H1 (cell line): ENCODE measurements around the gene FADS2. TPM values are rescaled to one million over a fixed set of nuclear protein-coding genes. Genes with fewer than 3 reads are reported as not detected.
A peak's percentile ranks its signal among the peaks of the same experiment; 100 is the strongest.

ENCODE experiments used
- BRCA1 ChIP-seq: IDR thresholded peaks from 2 replicates; pipeline ENCODE4 v1.6.1; 2012; ENCODE audit warnings: low read depth, low read length, improper control_type of control experiment
- CBX5 ChIP-seq: fragments of 300-800, 300-1000 bp; sonication (generic); IDR thresholded peaks from 2 replicates; pipeline ENCODE4 v1.7.1; 2016; ENCODE audit warnings: antibody characterized with exemption, low read length, low read depth
- CHD2 ChIP-seq: IDR thresholded peaks from 2 replicates; pipeline ENCODE4 v1.6.1; 2012; ENCODE audit warnings: low read length, improper control_type of control experiment
- E2F6 ChIP-seq: IDR thresholded peaks from 2 replicates; pipeline ENCODE4 v1.6.1; 2012; ENCODE audit warnings: inconsistent platforms
- FOSL1 ChIP-seq: IDR thresholded peaks from 2 replicates; pipeline ENCODE4 v1.6.1; 2011; ENCODE audit warnings: mild to moderate bottlenecking, low read depth, low read length, moderate library complexity; ENCODE audit not compliant: insufficient read depth
- GABPA ChIP-seq: IDR thresholded peaks from 2 replicates; pipeline ENCODE4 v1.6.1; 2011; ENCODE audit warnings: mild to moderate bottlenecking, low read length, moderate library complexity, borderline replicate concordance; ENCODE audit not compliant: insufficient read depth
- HDAC2 ChIP-seq, 2 experiments: fragments of 300-600 bp in 1 of 2; sonication (generic) in 1 of 2; IDR thresholded peaks; 2 replicates each; pipeline ENCODE4 v1.6.1; 2011 to 2012; ENCODE audit warnings: low read depth in 2 of 2, low read length in 2 of 2, mild to moderate bottlenecking in 2 of 2, moderate library complexity in 2 of 2, borderline replicate concordance in 1 of 2, inconsistent platforms in 1 of 2
- JUN ChIP-seq: IDR thresholded peaks from 2 replicates; pipeline ENCODE4 v1.6.1; 2011; ENCODE audit warnings: low read depth, mild to moderate bottlenecking, improper control_type of control experiment, low read length
- KDM4A ChIP-seq: IDR thresholded peaks from one replicate; pipeline ENCODE4 v1.7.1; 2012; ENCODE audit warnings: low read depth, mild to moderate bottlenecking, moderate library complexity, low read length, inconsistent platforms; ENCODE audit not compliant: severe bottlenecking
- NRF1 ChIP-seq: IDR thresholded peaks from 2 replicates; pipeline ENCODE4 v1.6.1; 2011; ENCODE audit warnings: mild to moderate bottlenecking, low read depth, low read length, improper control_type of control experiment
- POLR2A ChIP-seq, 2 experiments: IDR thresholded peaks; 1 replicate in 1 of 2; 2 replicates in 1 of 2; pipeline ENCODE4 v1.6.1; 2011; ENCODE audit warnings: low read depth in 2 of 2, low read length in 2 of 2, mild to moderate bottlenecking in 2 of 2; ENCODE audit errors: control extremely low read depth in 1 of 2
- RNF2 ChIP-seq: fragments of 200-900, 300-1000 bp; sonication (generic); IDR thresholded peaks from 2 replicates; pipeline ENCODE4 v1.7.1; 2016; ENCODE audit warnings: borderline replicate concordance, low read depth, mild to moderate bottlenecking, antibody characterized with exemption, low read length; ENCODE audit not compliant: poor library complexity, severe bottlenecking; ENCODE audit errors: missing control alignments
- SIX5 ChIP-seq: IDR thresholded peaks from 2 replicates; pipeline ENCODE4 v1.6.1; 2011; ENCODE audit warnings: mild to moderate bottlenecking, low read depth, low read length
- SP1 ChIP-seq: IDR thresholded peaks from 2 replicates; pipeline ENCODE4 v1.6.1; 2011; ENCODE audit warnings: low read depth, low read length
- TBP ChIP-seq: IDR thresholded peaks from 2 replicates; pipeline ENCODE4 v1.6.1; 2011; ENCODE audit warnings: low read depth, low read length, improper control_type of control experiment
- YY1 ChIP-seq: IDR thresholded peaks from 2 replicates; pipeline ENCODE4 v1.6.1; 2011; ENCODE audit warnings: low read depth, mild to moderate bottlenecking, low read length
- polyA plus RNA-seq, 7 experiments: library from polyadenylated mRNA; depleted of rRNA in 3 of 7; stranded (reverse) in 5 of 7; unstranded in 2 of 7; fragments of >200 nt in 5 of 7; fragments of 200-250 nt in 2 of 7; gene quantifications; 1 replicate in 5 of 7; 2 replicates in 1 of 7; 4 replicates in 1 of 7; pipeline versions ENCODE4 v1.2.1 to v1.2.3, GENCODE V29; 2011 to 2013; ENCODE audit warnings: missing spikeins in 2 of 7, mixed read lengths in 2 of 7
- total RNA-seq: library from RNA; stranded (reverse); fragmentation: NEBNext Ultra II Directional; extraction: Animal tissue kit (Norgen Biotek cat#: 25700); gene quantifications from 2 replicates; pipeline ENCODE4 v1.2.1, GENCODE V29; 2021

The FADS2 gene
- total and polyA plus RNA-seq, 2 of the 8 experiments (the other 6 are each of a cell fraction or from before 2014, with no cell fraction given): 499 to 701 TPM

GRCh38 chr11:61792310-61793082 is 35.6 kb upstream of the FADS2 start, which contains the start of the genes FEN1 and TMEM258 (continued):
- TF ChIP-seq SP1: no peak
- TF ChIP-seq SIX5: peak; percentile 57
- TF ChIP-seq RNF2: no peak
- TF ChIP-seq BRCA1: no peak
- TF ChIP-seq E2F6: peak; percentile 94
- no peak for TF ChIP-seq NRF1
- peak; percentile 95 for TF ChIP-seq GABPA
- peak; percentile 77 for TF ChIP-seq YY1
- TF ChIP-seq KDM4A: peak; percentile 71
- TF ChIP-seq TBP: peak; percentile 84
- TF ChIP-seq JUN: no peak
- peak in 1 of 2 experiments; percentile 62; a peak in 1 of 4 replicates for TF ChIP-seq HDAC2 (IDR thresholded peaks at IDR 0.05; ENCODE audit: borderline replicate concordance in 1 of 2, low read depth in 2 of 2, low read length in 2 of 2)
- TF ChIP-seq FOSL1: no peak
- no peak for TF ChIP-seq CBX5
- no peak for TF ChIP-seq CHD2
- peak; percentile 57 to 82 for TF ChIP-seq POLR2A (IDR thresholded peaks at IDR 0.05; ENCODE audit: control extremely low read depth in 1 of 2, low read depth in 2 of 2, low read length in 2 of 2)
